ENCODE data around the gene ZDHHC9. TPM values are rescaled to one million over a fixed set of nuclear protein-coding genes. Genes with fewer than 3 reads are reported as not detected.
A peak's percentile ranks its signal among the peaks of the same experiment; 100 is the strongest.

Gene ZDHHC9
- total RNA-seq, 1 donor from 2014 or later: 33.1 TPM

GRCh38 chrX:129824620-129825019 is 19.1 kb downstream of the ZDHHC9 start:
- H3K4me3 Mint-ChIP-seq: no peak overlapping the region
- H2AFZ ChIP-seq (replicated peaks): no peak overlapping the region
- H3K4me2 ChIP-seq: no peak overlapping the region
- peaks cover 2% of the 10 kb centered on the region for H3K27me3 Mint-ChIP-seq (ENCODE audit: insufficient read depth, low read depth)
- H3K27ac ChIP-seq: no peak overlapping the region
- DNase-seq (ENCODE audit: low spot score): no peak
- H3K9me3 Mint-ChIP-seq: no peaks in the 10 kb centered on the region
- H3K9me3 ChIP-seq (ENCODE audit: low read depth): peaks cover 7% of the 10 kb centered on the region
- H3K27me3 ChIP-seq: no peaks in the 10 kb centered on the region
- peaks cover 40% of the 10 kb centered on the region for H3K36me3 Mint-ChIP-seq
- H4K20me1 ChIP-seq (ENCODE audit: low read depth): no peaks in the 10 kb centered on the region
- TF ChIP-seq EZH2phosphoT487 (IDR thresholded peaks at IDR 0.05) (no peak), CTCF (IDR thresholded peaks at IDR 0.05) (no peak), EZH2 (IDR thresholded peaks at IDR 0.05) (no peak)
- H3K27ac Mint-ChIP-seq: no peak overlapping the region
- H3K4me1 Mint-ChIP-seq: peaks cover 5% of the 10 kb centered on the region
- no peak overlapping the region for H3K4me3 ChIP-seq
- H3F3A ChIP-seq (ENCODE audit: low read depth): no peaks in the 10 kb centered on the region
- no peak overlapping the region for H3K9ac ChIP-seq
- no peaks in the 10 kb centered on the region for H3K79me2 ChIP-seq (ENCODE audit: low read depth)
- H3K4me1 ChIP-seq: no peaks in the 10 kb centered on the region
- H3K36me3 ChIP-seq: no peaks in the 10 kb centered on the region

DNA sequence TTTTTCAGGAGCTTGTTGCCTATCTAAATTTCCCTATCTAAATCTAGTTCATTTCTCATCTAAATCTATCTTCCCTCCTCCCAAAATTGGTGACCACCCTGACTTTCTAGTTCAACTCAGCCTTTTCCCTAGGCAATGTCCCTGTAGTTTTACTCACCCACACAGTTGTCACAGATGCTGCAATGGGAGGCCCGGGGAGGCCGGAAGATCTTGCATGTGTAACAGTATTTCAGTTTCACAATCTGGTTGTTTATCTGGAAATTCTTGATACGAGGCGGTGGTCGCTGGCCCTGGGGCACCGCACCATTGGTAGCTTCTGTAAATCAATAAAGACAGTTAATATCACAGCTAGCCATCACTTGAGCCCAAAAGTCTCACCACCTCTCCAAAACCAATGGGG is 20.2 kb downstream of the ZDHHC9 start:
- Histone ChIP-seq H3K4me3 (no peak overlapping the region), H3K4me1 (no peaks in the 10 kb centered on the region), H3K9me3 (ENCODE audit: low read depth) (peaks cover 7% of the 10 kb centered on the region), H3K4me2 (no peak overlapping the region), H3K9ac (no peak overlapping the region), H3K27ac (no peak overlapping the region), H3K79me2 (ENCODE audit: low read depth) (no peaks in the 10 kb centered on the region), H4K20me1 (ENCODE audit: low read depth) (no peaks in the 10 kb centered on the region), H2AFZ (replicated peaks) (no peak overlapping the region), H3K36me3 (no peaks in the 10 kb centered on the region), H3F3A (ENCODE audit: low read depth) (no peaks in the 10 kb centered on the region), H3K27me3 (no peaks in the 10 kb centered on the region)
- Mint-ChIP-seq H3K27me3 (ENCODE audit: insufficient read depth, low read depth) (peaks cover 2% of the 10 kb centered on the region), H3K9me3 (no peaks in the 10 kb centered on the region), H3K27ac (no peak overlapping the region), H3K4me1 (peaks cover 5% of the 10 kb centered on the region), H3K36me3 (peaks cover 36% of the 10 kb centered on the region), H3K4me3 (no peak overlapping the region)
- DNase-seq (ENCODE audit: low spot score): no peak
- TF ChIP-seq EZH2phosphoT487 (IDR thresholded peaks at IDR 0.05) (no peak), CTCF (IDR thresholded peaks at IDR 0.05) (no peak), EZH2 (IDR thresholded peaks at IDR 0.05) (no peak)

DNA sequence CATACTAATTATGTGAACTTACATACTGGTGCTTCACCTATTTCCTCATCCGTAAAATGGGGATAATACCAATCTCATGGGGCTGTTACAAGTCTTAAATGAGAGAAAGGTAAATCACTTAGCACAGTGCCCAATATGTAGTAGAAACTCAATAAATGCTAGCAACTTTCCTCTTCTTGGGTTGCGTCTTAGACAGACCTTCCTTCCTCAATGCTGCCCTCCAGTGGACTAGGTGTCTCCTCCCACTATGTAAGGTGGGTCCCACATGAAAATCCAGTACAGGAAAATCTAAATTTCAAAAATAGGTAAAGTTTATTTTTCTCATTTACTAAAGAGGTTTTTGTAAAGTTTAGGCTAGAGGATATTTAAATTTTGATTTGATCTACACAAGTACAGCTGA is 20.6 kb downstream of the ZDHHC9 start:
- Mint-ChIP-seq H3K4me1 (peaks cover 5% of the 10 kb centered on the region), H3K4me3 (no peak overlapping the region), H3K27ac (no peak overlapping the region), H3K27me3 (ENCODE audit: insufficient read depth, low read depth) (peaks cover 2% of the 10 kb centered on the region), H3K36me3 (peaks cover 37% of the 10 kb centered on the region), H3K9me3 (no peaks in the 10 kb centered on the region)
- no peaks in the 10 kb centered on the region for H3F3A ChIP-seq (ENCODE audit: low read depth)
- no peak overlapping the region for H3K4me2 ChIP-seq
- no peaks in the 10 kb centered on the region for H3K79me2 ChIP-seq (ENCODE audit: low read depth)
- no peaks in the 10 kb centered on the region for H4K20me1 ChIP-seq (ENCODE audit: low read depth)
- H3K4me1 ChIP-seq: no peaks in the 10 kb centered on the region
- H3K27ac ChIP-seq: no peak overlapping the region
- H3K9ac ChIP-seq: no peak overlapping the region
- TF ChIP-seq CTCF (IDR thresholded peaks at IDR 0.05) (peak; percentile 58), EZH2 (IDR thresholded peaks at IDR 0.05) (no peak)
- no peak overlapping the region for H3K4me3 ChIP-seq
- peaks cover 7% of the 10 kb centered on the region for H3K9me3 ChIP-seq (ENCODE audit: low read depth)
- H3K36me3 ChIP-seq: no peaks in the 10 kb centered on the region
- H3K27me3 ChIP-seq: no peaks in the 10 kb centered on the region
- H2AFZ ChIP-seq (replicated peaks): no peak overlapping the region
- peak; percentile 52 for DNase-seq (ENCODE audit: low spot score)

Data from neural progenitor cell (in vitro differentiated cells).